GM10248 (cell line): ENCODE measurements around the gene DHRS1.

Experiments used
- CTCF ChIA-PET: fragments of 300-600 bp; sonication (Branson Sonifier 250); formaldehyde crosslinking; extraction: SDS; loops from one replicate; lab custom pipeline; 2021; ENCODE audit warnings: antibody characterized with exemption; lab: Yijun Ruan, JAX
- POLR2A ChIA-PET: fragments of 350-650 bp; sonication (Branson Sonifier 250); formaldehyde crosslinking; extraction: SDS; loops from one replicate; lab custom pipeline; 2020; ENCODE audit warnings: antibody characterized with exemption; lab: Yijun Ruan, JAX
- DNase-seq: peaks from one replicate; pipeline ENCODE4 v3.0.0; 2012; ENCODE audit errors: extremely low spot score
- CTCF ChIP-seq: IDR thresholded peaks from 2 replicates; pipeline ENCODE4 v1.5.1; 2012; ENCODE audit warnings: mild to moderate bottlenecking, low read depth; ENCODE audit errors: extremely low read depth, missing control alignments, control extremely low read depth

The DHRS1 gene

DNA sequence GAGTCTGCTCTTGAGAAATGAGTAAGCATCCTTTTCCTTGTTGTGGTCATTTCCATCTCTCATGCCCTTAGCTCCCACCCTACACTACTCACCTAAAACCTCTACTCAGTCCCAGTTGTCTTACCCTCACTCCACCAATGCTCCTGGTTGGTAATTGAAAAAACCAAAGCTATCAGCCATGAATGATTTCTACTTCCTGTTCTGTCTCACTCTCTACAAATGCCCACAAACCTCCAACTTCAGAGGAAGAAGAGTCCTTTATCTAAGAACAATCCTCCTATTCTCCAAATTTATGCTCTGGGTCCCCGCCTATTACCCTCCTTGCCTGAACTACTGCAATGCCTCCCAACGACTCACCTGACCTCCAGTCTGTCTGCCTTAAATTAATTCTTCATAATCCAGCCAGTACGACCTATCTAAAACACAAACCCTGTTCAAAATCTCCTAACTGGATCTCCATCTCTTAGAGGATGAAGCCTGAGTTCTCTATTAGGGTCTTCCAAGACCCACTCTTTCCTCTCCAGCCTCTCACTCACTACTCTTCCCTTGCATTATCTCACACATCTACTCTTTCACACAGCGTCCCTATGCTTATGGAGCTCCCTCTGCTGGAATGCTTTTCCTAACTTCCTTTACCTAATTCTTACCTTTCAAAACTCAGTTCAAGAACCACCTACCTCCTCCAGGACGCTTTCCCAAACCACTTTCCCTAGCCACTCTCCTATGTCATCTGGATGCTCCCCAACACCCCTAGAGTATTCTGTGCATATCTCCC, 2.2 kb downstream of the DHRS1 start:
- POLR2A ChIA-PET, result interaction anchor here (0.6 to 1.5 kb wide), 3 partner anchors 23 to 55 kb away, joined by 3 to 9 read pairs (median 6); partner anchors contain the start of genes RABGGTA and TINF2
- no peak for DNase-seq
- TF ChIP-seq CTCF, result peak; percentile 42
- CTCF ChIA-PET, result interaction anchor here (0.7 to 15.5 kb wide), 30 partner anchors 12 to 286 kb away, joined by 3 to 323 read pairs (median 9); partner anchors contain the start of genes CHMP4A, CIDEB, DCAF11 and GMPR2

GRCh38 chr14:24296341-24297157, 3.0 kb downstream of the DHRS1 start:
- DNase-seq, result peak; percentile 81
- peak; percentile 75 for TF ChIP-seq CTCF
- POLR2A ChIA-PET, result interaction anchor here (0.5 to 1.5 kb wide), 3 partner anchors 22 to 54 kb away, joined by 3 to 9 read pairs (median 6); partner anchors contain the start of genes RABGGTA and TINF2
- CTCF ChIA-PET, result interaction anchor here (0.7 to 15.5 kb wide), 30 partner anchors 12 to 285 kb away, joined by 3 to 323 read pairs (median 9); partner anchors contain the start of genes CHMP4A, CIDEB, GMPR2 and IPO4

- ChIA-PET CTCF (interaction anchor here (1.1 to 15.5 kb wide), 8 partner anchors 9 to 78 kb away, joined by 4 to 323 read pairs (median 9); partner anchors contain the start of genes CIDEB, LTB4R, LTB4R2 and MDP1), POLR2A (interaction anchor here (1.8 kb wide), 1 partner anchor 51 kb away, joined by 6 read pairs; the partner anchor contains the start of gene TINF2)
- no peak for DNase-seq
- no peak for TF ChIP-seq CTCF
Observed at GRCh38 chr14:24293525-24293924, 6.1 kb downstream of the DHRS1 start.

DNA sequence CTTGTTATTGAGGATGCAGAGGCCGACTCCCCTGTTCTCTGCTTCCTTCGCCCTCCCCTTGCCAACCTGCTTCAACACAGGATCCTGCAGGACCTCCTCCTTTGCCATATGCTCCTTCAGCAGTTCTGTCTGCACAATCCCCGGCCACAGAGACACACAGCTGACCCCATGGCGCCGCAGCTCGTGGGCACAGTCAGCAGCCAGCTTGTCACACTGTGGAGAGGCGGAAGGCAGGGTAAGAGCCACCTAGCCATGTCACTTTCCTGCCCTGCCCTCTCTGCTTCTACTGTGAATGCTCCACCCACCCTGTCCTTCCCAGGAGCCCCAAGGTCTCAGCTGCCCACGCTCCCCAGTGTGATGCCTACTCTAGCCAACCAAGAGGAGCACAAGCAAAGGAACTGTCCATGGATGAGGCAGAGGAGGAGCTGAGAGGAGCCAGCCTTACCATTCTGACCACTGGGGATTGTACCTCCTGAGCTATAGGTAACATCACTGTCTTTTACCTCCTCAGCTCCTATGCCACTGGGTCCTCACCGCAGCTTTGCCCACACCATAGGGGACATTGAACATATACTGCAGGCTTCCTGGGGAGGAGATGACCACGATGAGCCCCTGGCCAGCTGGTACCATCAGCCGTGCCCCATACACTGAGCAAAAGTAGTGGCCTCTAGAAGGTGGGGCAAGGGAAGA, 7.3 kb downstream of the DHRS1 start:
- ChIA-PET CTCF (interaction anchor here (0.9 to 15.5 kb wide), 11 partner anchors 10 to 77 kb away, joined by 3 to 323 read pairs (median 6); partner anchors contain the start of genes CIDEB, LTB4R, LTB4R2 and MDP1), POLR2A (interaction anchor here (0.6 to 1.8 kb wide), 3 partner anchors 22 to 63 kb away, joined by 3 to 6 read pairs (median 4); partner anchors contain the start of gene TINF2)
- no peak for TF ChIP-seq CTCF
- no peak for DNase-seq

DNA sequence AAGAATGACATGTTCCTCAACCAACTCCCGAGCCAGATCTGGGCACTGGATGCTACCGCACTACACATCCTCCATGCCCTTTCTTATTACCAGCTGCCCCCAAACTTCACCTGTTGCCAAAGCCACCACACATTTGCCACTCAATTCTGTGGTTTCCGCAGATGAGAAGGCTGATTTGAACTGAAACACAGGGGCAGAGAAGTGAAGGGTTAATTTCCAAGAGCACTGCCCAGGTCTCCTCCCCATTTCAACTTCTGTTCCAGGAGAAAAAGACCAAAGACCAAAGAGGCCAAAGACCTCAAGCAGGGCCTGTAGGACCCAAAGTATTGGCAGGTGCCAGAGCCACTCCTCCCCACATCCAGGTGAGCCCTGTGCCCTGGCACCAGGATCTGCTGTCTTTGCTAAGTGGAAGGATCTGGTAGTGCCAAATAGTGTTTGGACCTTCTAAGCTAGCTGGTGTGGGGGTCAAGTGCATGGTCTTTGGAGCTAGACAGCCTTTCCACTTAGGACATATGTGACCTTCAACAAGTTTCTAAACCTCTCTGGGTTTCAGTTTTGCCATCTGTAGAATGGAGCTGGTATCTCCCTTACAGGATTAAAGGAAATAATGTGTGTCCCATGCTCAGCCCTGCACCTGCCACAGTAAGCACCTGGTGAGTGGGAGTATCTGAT, 8.0 kb downstream of the DHRS1 start:
- CTCF ChIA-PET, result interaction anchor here (0.9 to 15.5 kb wide), 12 partner anchors 7 to 139 kb away, joined by 3 to 323 read pairs (median 8); partner anchors contain the start of genes CBLN3, CIDEB, DHRS1 and KHNYN
- no peak for TF ChIP-seq CTCF
- POLR2A ChIA-PET, result interaction anchor here (1.2 to 1.8 kb wide), 2 partner anchors 21 to 49 kb away, joined by 3 to 6 read pairs; partner anchors contain the start of gene TINF2
- DNase-seq, result no peak
